Endothelial cell of hepatic sinusoid (primary cell): ENCODE measurements around the gene SRBD1.

Experiments
- in situ Hi-C: cut with HindIII; loops from 2 replicates; pipeline ENCODE4 v1.10.0; 2017; ENCODE audit warnings: low sequenced_read_pairs

The SRBD1 gene

DNA sequence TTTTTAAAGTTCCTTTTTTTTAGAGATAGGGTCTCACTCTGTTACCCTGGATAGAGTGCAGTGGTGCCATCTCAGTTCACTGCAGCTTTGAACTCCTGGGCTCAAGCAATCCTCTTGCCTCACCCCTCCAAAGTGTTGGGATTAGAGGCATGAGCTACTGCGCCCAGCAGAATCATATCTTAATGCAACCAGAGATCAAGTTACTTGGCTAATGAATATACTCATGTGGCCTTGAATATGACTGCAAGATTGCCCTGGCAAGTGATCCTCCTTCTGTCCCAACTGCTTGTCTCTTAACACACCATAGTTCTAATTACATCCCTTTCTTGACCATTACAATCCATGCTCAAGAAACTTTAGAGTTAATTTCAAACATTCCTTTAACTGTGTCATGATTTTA lies 133.5 kb downstream of the SRBD1 start:
- in situ Hi-C loops = no loop called here

DNA sequence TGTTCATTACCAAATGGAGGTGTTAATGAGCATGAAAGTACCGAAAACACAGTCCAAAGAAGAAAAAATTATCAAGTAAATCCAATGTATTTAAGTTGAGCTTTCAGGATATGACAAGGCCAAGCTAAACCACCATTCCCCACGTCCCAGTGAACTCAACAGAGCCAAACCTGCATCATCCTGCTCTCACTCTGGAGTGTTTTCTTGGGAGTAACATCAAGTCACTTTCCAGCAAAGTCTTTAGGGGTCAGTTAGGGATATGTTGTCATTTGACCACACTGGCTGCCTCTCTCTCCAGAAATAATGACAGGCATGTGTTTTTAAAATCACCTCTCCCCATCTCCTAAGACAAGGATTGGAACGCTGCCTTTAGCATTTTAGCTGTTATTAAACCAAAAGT lies 140.5 kb downstream of the SRBD1 start:
- in situ Hi-C loops = no loop called here

DNA sequence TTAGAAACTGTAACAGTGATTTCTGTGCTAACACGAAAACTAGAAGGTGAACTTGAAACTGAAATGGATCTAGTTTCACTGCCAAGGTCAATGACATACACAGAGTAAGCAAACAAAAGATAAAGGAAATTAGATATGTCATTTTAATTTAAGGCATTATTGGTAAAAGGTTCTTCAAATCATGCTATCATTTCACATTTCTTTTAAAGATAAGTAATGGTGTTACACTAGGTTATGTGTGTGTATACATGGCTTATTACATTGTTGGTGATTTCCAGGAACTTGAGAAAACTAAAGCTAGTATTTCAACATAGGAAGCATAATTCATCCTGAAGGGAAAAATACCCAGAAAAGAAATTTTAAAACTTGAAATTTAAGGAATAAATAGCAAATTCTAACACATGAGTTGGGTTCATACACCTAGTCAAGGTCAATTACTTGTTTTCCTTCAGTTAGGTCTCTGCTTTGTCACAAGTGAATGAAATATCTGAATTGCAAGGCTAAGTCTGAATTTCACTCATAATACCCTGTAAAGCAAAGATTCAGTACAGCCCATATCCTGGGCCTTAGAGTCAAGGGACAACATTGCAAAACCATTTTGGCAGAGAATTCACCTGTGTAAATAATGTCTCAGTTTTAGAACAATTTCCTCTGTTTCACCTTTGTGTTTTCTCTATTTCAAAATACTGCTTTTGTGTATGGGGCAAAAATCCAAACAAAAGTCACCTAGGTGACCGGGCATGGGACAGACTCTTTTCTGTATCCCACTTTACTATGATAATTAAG lies 141.6 kb downstream of the SRBD1 start:
- in situ Hi-C loops = no loop called here

DNA sequence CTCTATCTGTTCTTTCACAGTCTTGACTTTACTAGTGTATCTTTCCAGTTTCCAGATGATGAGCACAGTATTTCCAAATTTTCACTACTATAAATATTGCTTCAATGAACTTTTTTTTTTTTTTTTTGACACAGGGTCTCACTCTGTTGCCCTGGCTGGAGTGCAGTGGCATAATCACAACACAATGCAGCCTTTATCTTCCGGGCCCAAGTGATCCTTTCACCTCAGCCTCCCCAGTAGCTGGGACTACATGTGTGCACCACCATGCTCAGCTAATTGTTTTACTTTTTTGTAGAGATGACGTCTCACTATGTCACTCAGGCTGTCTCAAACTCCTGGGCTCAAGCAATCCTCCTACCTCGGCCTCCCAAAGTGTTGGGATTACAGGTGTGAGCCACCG lies 142.8 kb downstream of the SRBD1 start:
- in situ Hi-C loops = no loop called here

DNA sequence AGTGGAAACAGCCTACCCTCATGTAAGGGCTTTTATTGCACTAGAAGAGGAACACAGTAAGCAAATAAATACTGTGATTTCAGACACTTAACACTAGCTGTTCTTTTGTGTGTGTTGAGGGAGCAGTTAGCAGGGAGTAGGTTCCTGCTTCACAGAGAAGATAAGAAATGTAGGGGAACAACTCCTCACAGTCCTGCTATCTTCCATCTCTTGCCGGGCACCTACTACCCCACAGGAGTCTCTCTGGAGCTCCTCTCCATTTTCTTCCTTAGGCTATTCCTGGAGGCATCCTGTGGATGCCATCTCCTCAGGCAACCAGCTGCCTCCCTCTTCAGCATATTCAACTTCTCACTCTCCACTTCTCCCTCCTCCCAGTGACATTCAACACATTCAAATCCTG lies 145.0 kb downstream of the SRBD1 start:
- in situ Hi-C loops = no loop called here

DNA sequence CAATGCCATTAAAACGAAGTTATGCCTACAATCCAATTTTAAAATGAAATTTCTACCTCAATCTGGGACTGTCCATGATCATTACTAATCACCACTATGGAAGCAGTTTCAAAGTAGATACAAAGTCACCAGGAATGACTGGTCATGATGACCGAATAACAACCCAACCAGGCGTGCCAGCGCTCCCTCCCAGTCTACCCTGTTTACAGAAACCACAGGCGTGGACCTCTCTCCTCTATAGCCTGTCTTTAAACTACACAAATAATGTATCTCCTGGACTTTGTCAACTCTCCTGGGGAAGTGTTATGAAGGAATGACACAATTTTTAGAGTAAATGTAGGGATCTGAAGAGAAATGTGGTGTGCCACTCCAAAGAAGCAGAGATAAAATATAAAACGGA lies 150.2 kb downstream of the SRBD1 start:
- in situ Hi-C loops = no loop called here

DNA sequence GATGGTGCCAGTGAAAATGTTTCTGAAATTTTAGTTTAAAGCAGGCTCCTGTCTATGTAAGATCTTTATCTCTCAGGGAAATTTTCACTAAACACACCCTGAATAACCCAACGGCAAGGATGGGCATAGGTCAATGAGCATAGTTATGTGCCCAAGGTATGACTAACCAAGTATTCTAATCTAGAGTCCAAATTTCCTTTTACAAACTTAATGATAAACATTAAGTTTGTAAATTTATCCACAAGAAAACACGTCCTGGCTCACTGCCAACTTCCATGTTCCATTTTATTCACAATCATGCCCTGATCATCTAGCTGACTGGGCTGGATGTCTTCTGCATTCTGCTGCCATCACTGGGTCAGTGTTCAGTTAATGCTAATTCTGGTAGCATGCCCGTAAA lies 151.2 kb downstream of the SRBD1 start:
- in situ Hi-C loops = no loop called here

DNA sequence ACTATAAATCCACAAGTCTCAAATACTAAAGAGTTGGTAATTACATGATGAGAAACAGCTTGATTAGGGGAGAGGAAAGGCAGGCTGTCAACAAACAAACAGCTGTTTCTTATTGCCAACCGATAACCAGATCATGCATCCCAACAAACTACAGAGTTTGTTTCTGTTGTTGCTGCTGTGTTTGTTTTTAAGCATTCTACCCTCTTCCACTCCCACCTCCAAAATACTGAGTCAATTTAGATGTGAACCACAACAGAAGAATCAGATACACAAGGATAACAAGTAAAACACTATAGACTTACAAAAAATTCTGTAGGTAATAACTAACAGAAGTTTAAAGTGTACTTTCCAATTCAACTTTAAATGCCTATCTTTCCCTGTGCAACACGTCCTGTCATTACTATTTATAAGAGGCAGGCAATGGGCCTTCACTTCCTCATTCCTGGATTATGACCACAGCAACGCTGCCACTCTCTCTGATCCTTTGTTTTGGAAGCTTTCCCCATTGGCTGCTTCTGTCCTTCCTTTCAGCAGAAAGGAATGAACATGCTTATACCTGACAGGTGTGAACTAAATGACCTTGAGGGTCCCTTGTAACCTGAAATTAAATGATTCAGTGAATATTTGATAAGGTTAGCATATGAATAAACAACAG lies 152.0 kb downstream of the SRBD1 start:
- in situ Hi-C loops = no loop called here

DNA sequence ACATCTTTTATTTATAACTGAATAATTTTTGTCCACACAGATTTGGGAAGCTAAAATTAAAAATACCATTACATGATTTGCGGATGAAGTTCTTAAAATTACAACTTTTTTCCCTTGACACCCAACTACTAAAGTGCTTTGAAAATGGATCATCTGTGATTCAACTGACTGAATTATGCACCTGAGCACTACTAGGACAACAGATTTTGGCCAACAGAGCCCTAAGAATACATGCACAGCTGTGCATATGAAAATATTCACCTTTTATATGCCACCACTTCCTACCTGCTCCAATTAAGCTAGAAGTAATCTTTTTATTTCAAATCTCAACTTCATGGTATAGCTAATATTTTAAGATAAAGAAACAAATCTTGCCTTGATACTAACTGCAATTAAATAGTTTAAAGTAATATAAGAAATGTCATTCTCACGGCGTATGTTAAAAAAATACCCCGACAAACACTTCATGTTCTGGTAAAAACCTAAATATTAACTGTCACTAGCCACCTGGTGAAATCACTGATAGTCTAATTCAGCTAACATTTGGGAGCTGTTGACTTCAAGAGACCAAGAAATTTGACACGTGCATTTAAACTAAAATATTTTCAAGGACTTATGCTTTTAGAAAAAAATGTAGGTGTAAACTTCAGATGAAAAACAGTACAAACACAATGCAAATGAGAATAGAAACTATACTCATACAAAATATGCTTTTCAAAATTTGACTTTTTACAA lies 153.7 kb downstream of the SRBD1 start:
- in situ Hi-C loops = no loop called here

DNA sequence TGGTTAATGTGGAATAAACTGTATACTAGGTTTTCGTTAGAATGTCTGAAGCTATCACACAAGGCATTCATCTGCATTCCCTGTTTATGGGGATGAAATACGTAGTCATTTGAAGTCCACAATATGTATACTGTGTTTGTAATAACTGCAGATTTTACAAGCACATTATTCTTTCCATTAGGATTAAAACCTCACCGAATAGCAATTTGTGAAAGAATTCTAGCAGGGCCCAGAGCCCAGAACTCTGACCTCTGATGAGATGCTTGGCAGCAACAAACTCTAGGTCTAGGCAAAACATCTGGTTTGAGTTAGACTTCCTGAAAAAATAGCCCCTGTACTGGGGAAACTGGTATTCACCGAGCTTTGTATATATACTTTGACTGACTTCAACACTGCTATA lies 158.2 kb downstream of the SRBD1 start:
- in situ Hi-C loops = no loop called here

DNA sequence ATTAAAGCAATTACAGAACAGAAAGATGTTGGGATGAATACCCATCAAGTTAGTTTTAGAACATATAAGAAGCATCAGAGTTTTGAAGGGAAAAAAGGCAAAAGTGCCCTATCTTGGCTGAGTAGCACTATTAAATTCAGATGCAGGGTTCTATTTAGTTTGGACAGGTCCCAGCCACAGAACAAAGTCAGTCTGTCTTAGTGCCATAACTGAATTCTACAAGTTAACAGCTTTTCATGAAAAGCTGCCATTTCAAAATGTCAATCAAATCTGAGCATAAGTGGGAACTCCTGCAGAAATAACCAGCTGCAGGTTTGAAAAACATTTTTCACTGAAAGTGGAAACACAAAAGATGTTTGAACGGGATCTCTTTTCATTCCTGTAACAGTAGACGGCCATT lies 160.4 kb downstream of the SRBD1 start:
- in situ Hi-C loops = no loop called here

DNA sequence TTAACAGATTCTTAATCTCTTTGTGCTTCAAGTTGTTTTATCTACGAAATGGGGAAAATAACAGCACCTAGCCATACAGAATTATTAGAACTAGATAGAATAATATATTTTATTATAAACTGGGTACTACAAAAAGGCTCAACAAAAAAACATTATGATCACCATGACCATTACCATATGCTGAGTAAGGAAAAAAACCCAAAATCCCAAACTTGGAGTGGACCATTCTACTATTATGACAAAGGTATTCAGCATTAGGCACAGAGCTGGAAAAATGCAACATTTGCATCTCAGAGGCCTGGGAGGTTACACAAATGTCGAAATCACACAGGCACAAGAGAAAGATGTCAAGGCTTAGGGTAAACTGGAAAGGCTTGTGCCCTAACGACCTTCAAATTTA lies 162.8 kb downstream of the SRBD1 start:
- in situ Hi-C loops = no loop called here

DNA sequence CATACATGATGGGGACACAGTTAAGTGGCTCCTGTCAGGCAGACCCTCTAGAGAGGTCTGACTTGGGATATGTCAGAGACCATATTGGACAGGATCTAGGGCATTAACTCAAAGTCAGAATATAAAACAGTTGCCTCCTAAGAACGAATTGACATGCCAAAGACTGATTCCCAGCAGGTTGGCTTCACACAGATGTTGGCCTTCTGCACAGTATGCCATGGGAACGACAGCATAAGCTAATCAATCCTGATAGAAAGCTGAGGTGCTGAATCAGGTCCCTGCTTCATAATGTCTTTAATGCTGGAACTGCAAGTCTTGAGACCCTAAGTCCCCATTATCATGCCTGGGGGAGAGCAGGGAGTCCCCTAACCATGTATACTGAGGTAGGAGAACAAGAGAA lies 165.1 kb downstream of the SRBD1 start:
- in situ Hi-C loops = no loop called here

DNA sequence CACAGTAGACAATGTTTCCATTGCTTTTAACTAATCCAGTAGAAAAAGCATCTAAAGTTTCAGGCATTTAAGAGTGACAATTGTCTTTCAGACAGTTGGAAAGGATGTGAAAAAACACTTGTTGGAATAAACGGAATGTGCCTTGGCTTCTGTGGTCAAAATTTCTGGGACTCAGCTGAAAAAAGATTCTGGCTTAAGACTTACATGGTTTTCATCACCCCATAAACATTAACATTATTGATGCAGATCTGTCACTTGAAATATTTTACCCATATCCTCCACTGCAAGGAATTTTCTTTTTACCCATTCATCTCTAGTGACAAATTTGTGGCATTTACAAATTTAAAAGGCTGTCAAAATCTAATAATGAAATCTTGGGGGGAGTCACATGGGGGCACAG lies 166.0 kb downstream of the SRBD1 start:
- in situ Hi-C loops = no loop called here

DNA sequence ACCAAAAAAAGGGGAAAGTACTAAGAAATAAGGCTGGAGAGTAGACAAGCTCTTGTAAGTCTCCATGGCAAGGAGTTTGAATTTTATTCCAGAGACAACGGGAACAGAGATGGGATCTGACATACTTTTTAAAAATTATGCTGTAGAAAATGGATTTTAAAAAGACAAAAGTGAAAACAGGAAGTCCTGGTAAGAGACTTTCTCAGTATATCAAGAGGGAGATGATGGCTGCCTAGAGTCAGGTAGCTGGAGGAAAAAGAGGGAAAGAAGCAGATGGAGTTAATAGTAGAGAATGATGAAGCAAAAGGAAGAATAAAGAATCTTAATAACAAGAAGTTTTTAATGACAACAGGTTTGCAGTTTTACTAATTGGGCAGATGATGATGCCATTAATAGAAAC lies 168.1 kb downstream of the SRBD1 start:
- in situ Hi-C loops = loop anchor here (5.0 kb wide), 1 partner anchor 44 kb away; no protein-coding TSS in a partner anchor

DNA sequence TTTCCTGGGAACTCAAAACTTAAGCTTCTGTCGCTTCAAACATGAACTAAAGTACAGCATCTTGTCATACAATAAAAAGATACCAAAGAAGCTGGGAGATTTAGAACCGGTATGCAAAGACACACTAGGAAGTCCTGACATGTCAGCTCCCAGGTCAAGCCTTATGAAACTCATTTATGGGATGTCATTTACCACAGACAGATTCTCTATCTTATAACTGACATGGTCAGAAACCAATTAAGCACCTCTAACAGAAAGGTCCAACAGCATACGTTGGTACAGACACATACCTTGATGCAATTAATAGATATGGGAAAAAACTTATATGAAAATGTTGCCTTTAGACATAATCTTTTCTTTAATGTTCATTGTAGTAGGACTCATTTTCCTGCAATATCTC lies 169.0 kb downstream of the SRBD1 start:
- in situ Hi-C loops = loop anchor here (5.0 kb wide), 1 partner anchor 45 kb away; no protein-coding TSS in a partner anchor

DNA sequence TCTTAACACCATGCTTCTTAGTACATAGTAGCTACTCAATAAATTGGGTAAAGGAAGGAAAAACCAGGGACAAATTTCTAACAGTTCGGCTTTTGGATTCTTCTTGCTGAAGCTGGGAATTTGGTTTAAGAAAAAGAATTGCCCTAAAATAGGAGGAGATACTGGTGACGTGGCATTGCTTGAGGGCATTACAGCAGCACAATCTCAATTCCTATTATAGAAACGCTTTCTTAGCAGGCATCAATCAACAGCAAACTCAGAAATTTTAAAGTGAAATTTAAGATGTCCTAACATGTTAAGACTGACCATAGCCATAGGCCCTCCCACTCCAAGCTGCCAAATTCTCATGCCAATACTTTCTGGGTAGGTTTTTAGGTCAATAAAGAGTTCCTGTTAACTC lies 169.5 kb downstream of the SRBD1 start:
- in situ Hi-C loops = loop anchor here (5.0 kb wide), 1 partner anchor 46 kb away; no protein-coding TSS in a partner anchor

DNA sequence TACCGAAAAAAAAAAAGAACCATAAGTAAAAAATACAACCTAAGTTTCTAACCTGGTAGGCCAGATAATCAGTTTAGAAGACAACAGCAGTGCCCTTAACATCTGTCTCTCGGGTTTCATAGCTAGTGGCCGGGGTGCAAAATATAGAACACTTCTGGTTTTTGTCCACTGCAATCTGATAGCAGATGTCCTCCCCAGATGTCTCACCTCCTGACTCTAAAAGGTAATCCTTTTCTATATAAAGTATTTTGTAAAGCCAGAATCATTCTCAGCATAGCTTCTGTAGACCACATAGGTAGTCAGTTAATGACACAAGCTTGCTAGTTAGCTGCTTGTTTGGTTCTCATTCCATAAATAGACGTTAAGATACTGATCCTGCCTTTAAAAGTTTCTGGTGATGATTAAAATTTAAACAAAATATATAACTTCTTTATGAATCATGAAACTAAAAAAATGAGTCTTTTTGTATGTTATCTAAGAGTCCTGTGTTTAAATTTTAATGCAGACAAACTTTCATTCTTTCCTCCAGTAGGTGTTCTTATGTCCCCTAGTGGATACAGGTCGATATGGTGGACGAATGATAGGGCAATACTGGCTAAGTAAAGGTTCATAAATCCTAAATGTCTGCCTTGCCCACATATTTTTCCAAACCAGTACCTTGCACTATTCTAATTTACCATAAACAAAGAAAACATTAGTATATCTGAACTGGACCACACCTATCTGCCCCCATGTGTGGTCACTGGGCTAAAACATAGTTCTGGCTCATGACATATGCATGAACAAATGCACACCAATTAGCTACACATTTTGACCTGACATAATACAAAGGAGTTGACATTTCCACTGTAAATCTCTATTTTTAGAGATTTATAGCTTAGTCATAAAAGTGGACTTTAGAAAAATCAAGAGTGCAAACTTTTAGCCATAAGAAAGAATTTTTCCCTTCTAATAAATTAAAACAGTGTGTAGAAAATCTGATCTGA lies 171.0 kb downstream of the SRBD1 start:
- in situ Hi-C loops = loop anchor here (5.0 kb wide), 2 partner anchors 47 to 98 kb away; no protein-coding TSS in a partner anchor

DNA sequence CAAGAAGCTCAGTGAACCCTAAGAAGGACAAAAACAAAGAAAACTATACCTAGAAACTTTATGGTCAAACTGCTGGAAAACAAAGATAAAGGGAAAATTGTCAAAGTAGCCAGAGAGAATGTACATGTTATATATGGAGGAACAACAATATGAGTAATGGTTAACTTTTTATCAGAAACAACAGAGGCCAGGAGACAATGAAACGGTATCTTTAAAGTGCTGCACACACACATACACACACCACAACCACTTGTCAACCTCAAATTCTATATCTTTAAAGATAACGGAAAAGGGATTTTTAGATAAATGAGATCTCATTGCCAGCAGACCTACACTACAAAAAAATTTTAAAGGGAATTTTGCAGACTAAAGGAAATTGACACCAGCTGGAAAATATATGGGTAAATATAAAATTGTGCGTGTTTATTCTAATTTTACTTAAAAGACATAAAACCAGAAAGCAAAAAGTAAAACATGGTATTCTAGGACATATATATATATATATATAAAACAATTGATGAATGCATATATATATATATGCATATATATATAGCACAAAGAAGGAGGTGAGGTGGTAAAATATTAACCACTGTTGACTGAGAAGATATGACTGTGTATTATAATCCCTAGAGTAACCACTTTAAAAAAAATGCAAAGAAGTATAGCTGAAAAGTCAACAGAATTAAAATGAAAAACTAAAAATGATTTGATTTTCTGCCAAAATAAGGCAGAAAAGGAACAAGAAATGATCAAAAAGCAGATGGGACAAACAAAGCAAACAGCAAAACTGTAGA lies 172.0 kb downstream of the SRBD1 start:
- in situ Hi-C loops = loop anchor here (5.0 kb wide), 1 partner anchor 97 kb away; no protein-coding TSS in a partner anchor

DNA sequence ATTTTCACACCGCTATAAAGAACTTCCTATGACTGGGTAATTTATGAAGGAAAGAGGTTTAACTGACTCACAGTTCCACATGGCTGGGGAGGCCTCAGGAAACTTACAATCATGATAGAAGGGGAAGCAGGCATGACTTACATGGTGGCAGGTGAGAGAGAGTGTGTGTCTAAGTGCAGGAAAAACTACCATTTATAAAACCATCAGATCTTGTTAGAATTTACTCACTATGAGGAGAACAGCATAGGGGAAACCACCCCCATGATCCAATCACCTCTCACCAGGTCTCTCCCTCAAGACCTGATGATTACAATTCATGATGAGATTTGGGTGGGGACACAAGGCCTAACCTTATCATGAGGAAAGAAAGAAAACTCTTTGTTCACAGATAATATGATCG lies 174.6 kb downstream of the SRBD1 start:
- in situ Hi-C loops = loop anchor here (5.0 kb wide), 1 partner anchor 94 kb away; no protein-coding TSS in a partner anchor
